AG09309 (cell line): Measurements from ENCODE around the gene FOXO4.

Experiments used
- DNase-seq: peaks from one replicate; pipeline ENCODE4 v3.0.0-alpha.2; 2010; ENCODE audit warnings: low read depth
- H3K4me3 ChIP-seq: 2 replicates; pipeline ENCODE4 v1.5.1; 2011; ENCODE audit warnings: mild to moderate bottlenecking, low read depth, low read length, moderate library complexity; ENCODE audit not compliant: control insufficient read depth
- TF ChIP-seq, protein P1 (sequence below): IDR thresholded peaks from 2 replicates; pipeline ENCODE4 v1.5.1; 2011; ENCODE audit warnings: mild to moderate bottlenecking, low read depth, low read length, inconsistent platforms; ENCODE audit not compliant: insufficient read depth, control insufficient read depth; ENCODE audit errors: missing control alignments

The FOXO4 gene

GRCh38 chrX:71148278-71148663 is 52.6 kb downstream of the FOXO4 start:
- TF ChIP-seq, protein P1, sequence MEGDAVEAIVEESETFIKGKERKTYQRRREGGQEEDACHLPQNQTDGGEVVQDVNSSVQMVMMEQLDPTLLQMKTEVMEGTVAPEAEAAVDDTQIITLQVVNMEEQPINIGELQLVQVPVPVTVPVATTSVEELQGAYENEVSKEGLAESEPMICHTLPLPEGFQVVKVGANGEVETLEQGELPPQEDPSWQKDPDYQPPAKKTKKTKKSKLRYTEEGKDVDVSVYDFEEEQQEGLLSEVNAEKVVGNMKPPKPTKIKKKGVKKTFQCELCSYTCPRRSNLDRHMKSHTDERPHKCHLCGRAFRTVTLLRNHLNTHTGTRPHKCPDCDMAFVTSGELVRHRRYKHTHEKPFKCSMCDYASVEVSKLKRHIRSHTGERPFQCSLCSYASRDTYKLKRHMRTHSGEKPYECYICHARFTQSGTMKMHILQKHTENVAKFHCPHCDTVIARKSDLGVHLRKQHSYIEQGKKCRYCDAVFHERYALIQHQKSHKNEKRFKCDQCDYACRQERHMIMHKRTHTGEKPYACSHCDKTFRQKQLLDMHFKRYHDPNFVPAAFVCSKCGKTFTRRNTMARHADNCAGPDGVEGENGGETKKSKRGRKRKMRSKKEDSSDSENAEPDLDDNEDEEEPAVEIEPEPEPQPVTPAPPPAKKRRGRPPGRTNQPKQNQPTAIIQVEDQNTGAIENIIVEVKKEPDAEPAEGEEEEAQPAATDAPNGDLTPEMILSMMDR: no peak
- H3K4me3 ChIP-seq: no peak overlapping the region
- no peak for DNase-seq

DNA sequence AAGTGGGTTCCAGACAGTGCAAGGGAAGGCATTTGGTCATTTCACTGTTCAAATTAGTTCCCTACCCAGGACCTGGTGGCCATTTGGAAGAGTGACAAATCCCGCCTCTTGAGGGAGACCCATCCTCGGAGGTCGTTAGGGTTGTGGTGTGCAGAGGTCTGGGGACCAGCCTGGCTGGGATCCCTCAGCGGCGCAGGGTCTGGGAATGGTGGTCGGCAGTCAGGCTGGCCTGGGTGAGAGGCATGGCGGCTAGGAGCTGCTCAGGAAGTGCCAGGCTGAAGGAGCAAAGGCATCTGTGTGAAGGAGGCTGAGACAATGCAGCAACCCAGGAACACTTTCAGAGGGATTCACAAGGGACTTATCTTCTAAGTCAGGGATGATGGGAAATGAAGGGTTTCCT is 55.7 kb downstream of the FOXO4 start:
- no peak overlapping the region for H3K4me3 ChIP-seq
- DNase-seq: no peak
- TF ChIP-seq, protein P1: no peak
